PC-9 (cell line): ENCODE measurements around the gene IL11RA.

Source experiments
- EZH2 ChIP-seq: fragments of 200-600 bp; sonication (generic); IDR thresholded peaks from 2 replicates; pipeline ENCODE4 v1.8.0; 2017; ENCODE audit warnings: antibody characterized with exemption, low read depth
- TF ChIP-seq, protein P1 (sequence below): fragments of 200-600 bp; sonication (generic); conservative IDR thresholded peaks from 2 replicates; pipeline ENCODE4 v1.6.1; 2017; ENCODE audit warnings: mixed run types, antibody characterized with exemption, mild to moderate bottlenecking, moderate library complexity

DNA sequence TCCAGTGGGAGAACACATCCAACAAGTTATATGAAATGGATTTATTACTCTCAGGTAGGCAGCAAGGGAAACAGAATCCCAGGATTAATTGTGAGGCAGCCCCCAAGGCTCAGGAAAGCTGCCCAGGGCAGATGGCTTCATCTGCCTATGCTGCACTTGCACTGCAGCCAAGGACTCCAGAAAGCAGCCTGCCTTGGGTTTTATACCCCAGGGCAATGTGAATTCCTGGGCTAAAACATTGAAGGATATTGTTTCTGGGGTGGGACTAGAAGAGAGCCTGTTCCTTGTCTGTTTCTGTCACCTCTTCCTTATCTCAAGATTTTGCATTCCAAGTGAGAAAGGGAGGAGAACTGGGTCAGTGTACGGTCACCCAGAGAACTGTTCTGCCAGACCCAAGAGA lies 19.3 kb downstream of the IL11RA start:
- TF ChIP-seq, protein P1, sequence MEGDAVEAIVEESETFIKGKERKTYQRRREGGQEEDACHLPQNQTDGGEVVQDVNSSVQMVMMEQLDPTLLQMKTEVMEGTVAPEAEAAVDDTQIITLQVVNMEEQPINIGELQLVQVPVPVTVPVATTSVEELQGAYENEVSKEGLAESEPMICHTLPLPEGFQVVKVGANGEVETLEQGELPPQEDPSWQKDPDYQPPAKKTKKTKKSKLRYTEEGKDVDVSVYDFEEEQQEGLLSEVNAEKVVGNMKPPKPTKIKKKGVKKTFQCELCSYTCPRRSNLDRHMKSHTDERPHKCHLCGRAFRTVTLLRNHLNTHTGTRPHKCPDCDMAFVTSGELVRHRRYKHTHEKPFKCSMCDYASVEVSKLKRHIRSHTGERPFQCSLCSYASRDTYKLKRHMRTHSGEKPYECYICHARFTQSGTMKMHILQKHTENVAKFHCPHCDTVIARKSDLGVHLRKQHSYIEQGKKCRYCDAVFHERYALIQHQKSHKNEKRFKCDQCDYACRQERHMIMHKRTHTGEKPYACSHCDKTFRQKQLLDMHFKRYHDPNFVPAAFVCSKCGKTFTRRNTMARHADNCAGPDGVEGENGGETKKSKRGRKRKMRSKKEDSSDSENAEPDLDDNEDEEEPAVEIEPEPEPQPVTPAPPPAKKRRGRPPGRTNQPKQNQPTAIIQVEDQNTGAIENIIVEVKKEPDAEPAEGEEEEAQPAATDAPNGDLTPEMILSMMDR: no peak
- no peak for TF ChIP-seq EZH2
